ENCODE data around the gene CDYL2.

Gene CDYL2

DNA sequence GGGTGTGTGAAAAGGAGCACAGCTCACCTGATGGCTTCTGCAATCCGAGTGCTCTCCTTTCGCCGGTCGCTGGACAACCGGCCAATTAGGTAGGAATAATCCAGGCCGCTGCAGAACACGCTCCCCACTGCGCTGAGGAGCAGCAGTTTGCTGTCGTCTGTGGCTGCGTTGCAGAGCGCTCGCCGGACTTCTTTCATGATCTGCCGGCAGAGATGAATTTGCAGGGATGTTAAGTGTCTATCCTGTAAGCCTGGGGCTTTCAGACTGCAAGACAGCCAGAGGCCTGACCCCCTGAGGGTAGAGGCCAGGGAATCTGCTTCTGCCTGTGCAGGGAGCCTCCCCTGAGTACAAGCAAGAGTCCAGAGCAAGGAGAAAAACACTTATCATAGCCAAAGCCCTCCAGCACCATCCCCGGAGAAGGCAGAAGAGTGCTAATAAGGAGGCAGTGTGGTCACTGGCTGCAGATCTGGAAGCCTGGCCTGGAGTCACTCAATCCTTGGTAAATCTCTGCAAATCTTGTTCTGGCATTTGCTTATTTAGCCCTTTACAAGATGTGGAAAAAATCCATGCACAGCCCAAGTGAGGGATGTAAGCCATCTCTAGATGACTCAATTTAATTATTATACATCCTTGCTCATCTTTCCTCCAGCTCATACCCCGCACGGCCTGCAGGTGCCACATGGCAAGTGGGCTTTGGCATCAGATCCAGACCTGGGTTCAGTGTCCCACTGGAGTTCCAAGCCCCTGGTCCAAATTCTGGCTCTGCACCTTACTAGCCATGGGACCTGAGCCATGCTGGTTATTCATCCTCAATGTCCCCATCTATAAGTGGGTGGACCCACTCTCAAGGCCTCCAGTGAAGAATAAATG lies 183.4 kb downstream of the CDYL2 start:
- DNase-seq (ENCODE audit: low spot score), result no peak

DNA sequence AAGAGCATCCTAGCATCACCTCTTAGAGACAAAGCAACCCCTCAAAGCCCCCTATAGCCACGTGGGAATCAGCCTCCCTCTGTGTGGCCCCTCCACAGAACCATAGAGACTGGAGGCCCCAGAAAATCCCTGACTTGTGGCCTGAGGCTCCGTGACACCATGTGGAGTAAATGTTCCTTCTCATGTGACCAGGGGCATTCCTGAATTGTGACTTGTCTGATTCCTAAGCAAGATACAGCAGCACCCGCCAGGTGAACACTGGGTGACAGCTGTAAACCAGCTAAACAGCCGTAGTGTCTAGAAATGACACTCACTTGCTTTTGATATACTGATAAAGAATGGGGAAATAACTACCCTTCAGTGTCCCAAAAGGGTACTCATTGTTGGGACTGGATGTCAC lies 184.6 kb downstream of the CDYL2 start:
- DNase-seq (ENCODE audit: low spot score), result no peak

DNA sequence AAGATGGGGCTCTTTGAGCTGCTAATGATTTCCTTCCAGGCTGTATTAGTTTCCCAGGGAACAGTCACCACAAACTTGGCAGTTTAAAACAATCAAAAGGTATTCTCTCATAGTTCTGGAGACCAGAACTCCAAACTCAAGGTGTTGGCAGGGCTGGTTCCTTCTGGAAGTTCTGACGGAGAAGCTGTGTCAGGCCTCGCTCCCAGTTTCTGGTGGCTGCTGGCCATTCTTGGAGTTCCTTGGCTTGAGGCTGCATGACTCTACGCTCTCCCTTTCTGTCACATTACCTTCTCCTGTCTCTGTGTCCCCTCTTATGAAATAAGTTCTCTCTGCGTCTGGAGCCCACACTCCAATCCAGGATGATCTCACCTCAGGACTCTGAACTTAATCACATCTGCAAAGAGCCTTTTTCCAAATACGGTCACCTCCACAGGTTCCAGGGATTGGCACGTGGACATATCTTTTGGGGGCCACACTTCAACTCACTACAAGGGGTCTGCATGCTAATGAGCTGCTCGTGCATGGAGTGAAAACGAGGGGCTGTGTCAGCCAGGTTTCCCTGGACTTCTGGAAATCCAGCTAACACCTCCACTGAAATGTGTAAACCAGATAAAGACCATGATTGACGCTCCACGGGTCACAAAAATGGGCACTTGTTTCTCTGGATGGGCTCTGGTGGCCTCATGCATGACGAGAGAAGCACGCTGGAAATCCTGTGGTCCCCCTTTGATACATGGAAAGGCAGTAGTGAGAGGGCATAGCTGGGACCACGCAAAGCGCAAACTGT lies 185.3 kb downstream of the CDYL2 start:
- DNase-seq (ENCODE audit: low spot score), result no peak

DNA sequence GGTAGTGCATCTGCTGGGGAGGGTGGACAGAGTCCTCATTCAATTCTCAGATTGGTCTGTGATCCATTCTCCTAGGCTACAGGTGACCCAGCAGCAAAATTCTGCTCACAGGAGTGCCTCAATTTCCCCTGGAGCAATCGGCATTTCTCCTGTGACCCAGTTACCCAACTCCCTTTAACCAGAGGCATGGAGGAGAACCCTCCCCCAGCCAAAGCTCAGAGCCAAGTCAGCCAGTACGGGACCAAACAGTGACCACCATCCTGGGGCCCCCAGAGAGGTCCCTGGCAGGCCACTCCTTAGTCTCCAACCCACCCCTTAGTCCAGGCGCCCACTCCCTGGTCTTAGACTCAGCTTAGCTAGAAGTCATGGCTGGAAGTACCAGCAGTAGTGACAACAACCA lies 188.0 kb downstream of the CDYL2 start:
- DNase-seq (ENCODE audit: low spot score), result no peak

DNA sequence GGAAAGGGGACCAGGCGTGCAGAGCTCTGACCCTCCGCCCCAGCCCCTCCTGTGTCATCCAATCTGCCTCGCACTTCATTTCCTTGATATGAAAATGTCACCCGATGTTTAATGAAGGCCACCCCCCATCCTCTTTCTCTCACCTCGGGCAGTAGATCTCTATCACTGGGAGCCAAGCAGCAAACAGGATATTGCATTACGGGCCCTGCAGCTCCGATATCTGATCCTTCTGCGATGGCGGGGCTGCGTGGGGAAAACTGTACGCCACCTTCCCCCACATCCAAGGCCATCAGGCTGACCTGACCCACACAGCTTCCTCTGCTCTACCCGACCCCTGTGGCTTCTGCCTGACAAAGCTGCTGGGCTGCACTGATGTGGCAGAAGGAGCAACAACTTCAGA lies 188.7 kb downstream of the CDYL2 start:
- DNase-seq (ENCODE audit: low spot score), result no peak

DNA sequence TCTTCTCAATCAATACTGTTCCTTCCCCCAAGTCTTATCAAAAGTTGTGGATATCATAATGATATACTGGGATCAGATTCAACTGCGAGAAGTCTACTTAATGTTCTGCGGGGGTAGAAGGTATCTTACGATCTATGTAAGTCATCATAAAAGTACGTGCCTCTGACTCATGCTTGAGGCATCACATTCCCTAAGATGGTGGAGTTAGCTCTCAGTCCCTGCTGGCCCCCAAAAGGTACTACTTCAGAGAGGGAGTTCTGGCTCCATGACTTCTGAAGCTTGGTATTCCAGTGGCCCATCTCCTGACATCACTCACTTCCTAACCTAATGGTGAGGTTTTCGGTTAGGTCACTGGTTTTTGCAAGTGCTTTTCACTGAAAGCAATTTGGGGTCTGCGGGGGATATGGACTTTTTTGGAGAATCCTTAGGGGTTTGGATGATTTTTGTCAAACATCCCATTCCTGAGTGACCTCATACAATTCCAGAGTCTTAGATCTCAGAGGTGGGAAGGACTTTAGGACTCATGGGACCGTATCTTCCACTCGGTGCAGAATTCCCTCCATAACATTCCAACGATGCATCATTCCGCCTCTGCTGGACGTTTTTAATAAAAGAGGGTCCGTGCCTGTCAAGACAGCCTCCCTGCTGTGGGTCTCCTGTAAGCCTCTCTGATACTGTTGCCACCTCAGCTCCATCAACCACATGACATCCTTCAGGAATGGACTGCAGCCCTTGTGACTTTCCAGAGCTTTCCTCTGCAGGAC lies 189.3 kb downstream of the CDYL2 start:
- no peak for DNase-seq (ENCODE audit: low spot score)

DNA sequence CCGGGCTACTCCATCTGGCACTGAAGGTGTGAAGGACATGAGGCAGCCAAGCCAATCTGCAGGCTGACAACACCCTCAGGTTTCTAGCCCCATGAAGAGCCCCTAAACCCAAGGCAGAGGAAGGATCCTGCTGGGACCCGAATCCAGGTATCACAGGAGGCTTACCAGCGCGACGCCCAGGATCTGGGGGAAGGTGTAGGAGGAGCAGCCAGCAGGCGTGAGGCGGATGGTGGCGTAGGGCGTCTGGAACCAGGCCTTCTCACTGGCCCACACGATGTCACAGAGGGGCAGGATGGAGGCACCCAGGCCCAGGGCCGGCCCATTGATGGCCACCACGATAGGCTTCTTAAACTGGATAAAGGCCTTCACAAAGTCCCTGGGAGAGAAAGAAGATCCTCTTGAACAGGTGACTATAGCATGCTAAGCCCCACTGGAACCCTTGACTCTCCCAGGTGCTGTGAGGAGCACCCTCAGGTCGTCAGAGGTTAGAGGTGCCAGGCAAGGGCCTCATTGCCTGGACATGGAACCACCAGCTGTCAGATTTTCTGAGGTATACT lies 191.9 kb downstream of the CDYL2 start:
- DNase-seq (ENCODE audit: low spot score), result no peak

DNA sequence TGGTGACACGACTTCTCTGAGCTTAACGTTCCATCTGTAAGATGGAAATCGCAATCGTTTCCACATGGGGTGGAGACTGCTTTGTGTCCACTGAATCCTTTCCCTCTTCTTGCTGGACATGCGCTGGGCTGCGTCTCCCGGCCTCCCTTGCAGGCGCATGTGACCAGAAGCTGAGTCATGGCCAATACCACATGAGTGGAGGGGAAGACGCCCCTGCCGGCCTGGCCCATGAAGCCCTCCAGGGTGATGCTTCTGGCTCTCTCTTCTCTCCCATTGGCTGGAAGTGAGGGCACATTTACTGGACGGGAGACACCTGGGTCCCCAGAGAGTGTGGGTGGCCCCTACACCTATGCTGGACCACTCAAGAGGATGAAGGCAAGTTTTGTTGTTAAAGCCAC lies 192.5 kb downstream of the CDYL2 start:
- DNase-seq (ENCODE audit: low spot score), result no peak

DNA sequence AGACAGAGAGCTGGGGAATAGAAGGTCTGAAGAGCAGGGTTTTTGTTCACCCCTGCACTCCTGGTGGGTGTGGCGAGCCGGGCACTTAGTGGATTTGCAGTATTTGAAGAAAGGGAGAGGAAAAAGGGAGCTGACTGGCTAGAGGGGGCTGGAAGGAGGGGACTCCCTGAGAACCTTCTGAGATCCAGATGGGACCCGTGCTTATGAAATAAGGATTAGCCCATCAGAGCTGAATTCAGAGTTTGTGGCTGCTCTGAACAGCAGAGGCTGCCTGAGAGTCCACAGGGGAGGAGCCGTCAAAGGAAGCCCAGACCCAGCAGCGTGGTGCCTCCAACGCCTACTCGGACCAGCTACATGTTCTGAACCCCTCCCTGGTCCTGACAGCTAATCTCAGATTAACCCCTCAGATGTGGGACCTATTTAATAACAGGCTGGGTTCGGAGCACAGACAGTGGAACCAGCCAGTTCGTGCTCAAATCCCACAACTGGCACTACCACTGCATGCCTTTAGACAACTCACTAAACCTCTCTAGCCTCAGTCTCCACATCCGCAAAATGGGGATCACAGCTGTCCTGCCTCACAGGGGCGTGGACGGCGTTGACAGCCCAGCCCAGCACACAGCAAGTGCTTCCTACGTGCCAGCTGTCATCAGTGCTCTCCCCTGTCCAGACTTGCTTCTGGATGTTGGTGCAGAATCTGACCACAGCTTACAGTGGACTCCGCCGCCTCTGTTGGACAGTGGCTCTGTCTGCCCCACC lies 193.0 kb downstream of the CDYL2 start:
- DNase-seq (ENCODE audit: low spot score), result no peak

DNA sequence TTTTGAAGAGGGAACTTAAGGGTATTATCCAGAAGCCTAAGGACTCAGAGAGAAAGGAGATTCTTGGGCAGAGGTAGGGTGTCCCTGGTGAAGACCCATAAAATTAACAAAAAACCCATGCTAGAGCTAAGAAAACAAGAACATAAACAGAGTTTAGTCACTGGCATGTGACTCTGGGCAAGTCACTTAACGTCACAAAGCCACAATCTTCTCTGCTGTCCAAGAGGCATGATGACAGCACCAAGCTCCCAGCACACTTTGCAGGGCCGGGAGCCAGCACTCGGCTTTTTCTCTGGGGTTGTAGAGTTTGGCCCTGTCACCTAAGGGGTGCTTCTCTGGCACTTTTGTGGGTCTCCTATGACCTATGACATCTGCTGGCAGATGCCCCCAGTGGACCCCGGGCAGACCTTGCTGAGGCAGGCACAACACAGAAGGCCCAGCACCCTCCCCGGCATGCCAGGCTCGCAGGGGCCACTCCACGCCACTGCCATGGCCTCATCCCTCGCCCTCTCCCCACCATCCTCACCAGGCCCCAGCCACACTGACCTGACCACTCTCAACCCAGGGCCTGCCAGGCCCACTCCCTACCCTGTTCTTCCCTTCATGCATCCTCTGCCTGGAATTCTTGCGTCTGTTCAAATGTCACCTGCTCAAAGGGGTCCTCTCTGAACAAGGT lies 193.8 kb downstream of the CDYL2 start:
- no peak for DNase-seq (ENCODE audit: low spot score)

DNA sequence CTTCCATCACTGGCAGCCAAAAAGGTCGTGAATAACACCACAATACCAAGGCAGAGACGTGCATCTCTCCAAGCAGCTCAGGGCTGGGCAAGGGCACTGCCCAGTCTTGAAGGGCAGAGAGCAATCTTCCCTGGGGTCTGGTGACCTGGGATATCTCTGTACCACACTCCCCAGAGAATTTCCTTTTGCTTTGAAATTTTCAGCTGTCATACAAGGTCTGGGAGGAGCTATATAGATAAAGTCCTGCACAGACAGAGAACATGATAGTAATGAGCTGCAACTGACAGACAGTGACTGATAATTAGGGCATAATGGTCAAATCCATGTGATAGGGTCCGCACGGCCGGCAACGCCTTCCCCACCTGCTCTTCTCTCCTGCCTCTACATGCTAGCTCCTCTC lies 195.5 kb downstream of the CDYL2 start:
- no peak for DNase-seq (ENCODE audit: low spot score)

DNA sequence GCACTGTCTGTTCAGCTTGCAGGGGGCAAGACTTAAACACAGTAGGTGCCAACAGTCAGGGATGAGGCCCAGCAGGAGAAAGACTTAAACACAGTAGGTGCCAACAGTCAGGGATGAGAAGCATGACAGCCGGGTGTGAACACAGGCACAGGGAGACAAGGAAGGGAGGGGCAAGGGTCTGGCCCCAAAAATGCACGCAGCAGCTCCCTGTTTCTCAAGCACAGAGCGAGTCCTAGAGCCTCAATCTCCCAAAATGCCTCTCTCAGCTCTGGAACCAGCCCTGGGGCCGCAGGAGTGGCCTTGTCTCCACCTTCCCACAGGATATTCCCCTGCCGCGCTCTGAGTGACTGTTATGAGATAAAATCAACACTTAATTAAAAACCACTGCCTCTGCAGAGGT lies 197.2 kb downstream of the CDYL2 start:
- no peak for DNase-seq (ENCODE audit: low spot score)

DNA sequence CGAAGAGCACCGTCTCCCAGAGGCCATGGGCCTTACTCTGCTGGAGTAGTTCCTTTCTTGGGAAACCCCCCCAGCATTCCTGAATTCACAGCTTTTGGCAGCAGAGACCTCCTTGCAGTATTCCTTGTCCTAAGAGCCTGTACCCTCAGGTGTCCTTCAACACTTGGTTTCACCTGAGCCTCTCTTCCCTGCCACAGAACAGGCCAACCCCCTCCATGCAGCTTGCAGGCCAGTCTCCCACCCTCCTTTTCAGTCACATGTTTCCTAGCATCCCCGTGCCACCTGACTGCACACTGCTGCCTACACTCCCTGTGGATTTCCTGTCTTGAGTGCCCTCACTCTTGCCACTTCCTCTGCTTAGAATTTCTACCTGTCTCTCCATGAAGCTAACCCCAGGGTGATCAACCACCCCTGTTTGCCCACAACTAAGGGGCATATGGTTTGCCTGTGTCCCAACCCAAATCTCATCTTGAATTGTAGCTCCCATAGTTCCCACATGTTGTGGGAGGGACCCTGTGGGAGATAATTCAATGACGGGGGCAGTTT lies 198.1 kb downstream of the CDYL2 start:
- DNase-seq (ENCODE audit: low spot score), result no peak

DNA sequence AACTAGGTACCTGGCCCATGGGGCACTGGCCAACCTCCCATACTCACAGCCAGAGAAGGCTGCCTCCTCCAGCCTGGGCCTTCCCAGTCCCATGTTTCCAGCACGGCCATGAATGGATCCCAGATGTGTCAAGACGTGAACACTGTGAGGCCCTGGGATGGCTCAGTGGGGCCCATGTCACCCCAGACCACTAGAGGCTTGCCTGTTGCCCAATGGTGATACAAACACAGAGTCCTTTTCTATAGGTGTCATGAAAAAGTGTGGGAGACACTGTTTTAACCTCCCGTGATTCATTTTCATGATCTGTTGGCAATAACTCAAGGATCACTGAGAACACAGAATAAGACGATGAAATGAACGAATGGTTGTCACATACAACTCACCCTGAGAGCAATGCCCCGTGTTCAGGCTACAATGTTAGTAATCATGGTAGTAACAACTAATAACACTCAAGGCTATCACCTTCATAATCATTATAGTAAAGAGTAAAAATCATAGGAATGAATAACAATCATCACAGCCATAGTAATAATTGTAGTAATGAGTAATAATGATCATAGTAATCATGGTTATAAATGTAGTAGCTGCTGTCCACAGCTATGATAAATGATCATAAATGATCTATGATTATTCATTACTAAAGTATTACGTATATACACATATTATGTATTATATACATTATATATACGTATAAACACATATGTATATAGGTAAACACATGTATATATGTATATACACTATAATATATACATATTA lies 199.6 kb downstream of the CDYL2 start:
- no peak for DNase-seq (ENCODE audit: low spot score)

DNA sequence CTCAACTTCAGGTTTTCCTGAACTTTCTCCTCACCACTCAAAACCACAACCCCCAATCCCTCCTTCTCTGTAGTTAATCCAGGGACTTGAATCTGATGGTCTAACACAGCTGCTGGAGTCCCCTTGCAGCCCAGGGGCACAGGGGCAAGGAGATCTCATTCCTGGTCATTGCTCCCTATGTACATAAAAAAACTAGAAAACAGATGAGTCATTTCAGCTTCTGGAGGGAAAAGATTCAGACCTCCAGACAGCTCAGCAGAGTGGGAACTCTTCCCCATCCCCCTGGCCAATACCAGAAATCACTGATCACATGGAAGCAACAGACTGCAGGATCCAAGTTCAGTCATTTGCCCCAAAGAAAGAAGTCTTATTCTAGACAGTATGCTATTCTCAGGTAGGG lies 201.5 kb downstream of the CDYL2 start:
- DNase-seq (ENCODE audit: low spot score), result no peak

DNA sequence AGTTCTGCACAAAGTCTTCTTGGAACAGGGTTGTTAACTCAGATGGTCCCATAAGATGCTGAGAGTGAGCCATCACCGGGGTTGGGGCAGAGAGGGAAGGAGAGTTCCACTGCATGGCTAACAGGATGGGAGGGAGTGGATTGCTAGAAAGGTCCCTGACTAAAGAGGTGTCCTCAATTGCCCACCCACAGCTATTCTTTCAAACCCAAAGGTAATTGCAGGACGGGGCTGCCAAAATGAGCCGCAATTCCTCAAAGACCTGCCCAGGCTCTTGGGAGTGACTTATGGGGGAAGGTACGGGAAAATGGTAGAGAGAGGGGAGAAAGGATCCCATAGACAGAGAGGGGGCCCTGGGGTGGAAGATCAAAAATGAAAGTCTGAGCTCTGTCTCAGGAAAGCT lies 203.2 kb downstream of the CDYL2 start:
- no peak for DNase-seq (ENCODE audit: low spot score)

DNA sequence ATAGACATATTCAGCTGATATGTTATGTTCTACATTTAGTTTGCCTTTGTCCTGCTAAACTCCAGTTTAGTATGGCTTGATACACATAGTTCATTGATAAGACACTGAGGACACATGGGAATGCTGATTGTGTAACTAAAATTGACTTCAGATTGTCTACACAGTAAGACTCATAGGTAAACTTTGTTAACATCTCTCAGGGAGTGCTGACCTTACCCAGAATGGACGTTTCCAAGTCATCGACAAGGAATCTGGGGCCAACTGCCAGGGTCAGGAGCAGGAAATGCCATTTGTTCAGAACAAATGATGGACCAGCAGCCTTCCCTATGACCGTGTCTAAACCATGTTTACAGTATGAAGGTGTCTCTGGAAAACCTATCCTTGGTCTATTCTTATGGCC lies 204.9 kb downstream of the CDYL2 start:
- DNase-seq (ENCODE audit: low spot score), result no peak

DNA sequence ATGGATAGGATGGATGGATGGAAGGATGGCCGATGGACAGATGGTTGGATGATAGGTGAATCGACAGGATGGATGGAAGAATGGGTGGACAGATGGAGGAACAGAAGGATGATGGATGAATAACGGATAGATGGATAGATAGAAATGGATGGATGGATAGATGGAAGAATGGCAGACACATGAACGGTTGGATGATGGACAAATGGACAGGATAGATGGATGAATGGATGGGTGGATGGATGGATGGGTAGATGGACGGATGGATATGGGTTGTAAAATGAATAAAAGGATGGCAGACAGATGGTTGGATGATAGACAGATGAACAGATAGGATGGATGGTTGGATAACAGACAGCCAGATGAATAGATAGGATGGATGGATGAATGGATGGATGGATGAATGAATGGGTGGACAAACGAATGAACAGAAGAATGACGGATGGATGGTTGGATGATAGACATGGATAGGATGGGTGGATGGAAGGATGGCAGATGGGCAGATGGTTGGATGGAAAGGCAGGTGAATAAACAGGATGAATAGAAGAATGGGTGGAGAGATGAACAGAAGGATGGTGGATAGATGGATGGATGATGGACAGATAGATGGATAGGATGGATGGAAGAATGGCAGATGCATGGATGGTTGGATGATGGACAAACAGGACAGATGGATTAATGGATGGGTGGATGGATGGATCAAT lies 207.7 kb downstream of the CDYL2 start:
- DNase-seq (ENCODE audit: low spot score), result no peak

DNA sequence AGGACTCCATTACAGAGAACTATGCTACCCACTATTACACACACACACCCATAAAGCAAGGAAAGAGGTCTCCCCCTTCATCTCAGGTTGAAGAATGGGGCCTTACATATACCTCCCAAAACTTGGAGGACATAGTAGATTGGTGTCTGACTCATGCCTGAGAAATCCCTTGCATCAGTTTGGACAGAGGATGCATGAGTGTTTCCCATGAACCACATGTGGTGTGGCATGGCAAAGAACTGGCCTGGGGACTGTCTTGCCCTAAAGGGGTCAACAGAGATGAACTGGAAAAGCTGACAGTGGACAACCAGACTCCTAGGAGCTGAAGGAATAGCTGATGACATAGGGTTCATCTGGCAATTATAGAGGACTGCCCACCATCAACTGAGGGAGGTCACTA lies 209.6 kb downstream of the CDYL2 start:
- DNase-seq (ENCODE audit: low spot score), result no peak
